ENCODE results near the gene KCNE1. TPM values are rescaled to one million over a fixed set of nuclear protein-coding genes. Genes with fewer than 3 reads are reported as not detected.
"Not testable (repeated sequence)": the region's sequence is repeated elsewhere in the genome, so short reads cannot be mapped to it uniquely, and the experiment has no call there.

The KCNE1 gene
- total RNA-seq, 1 experiment from 2014 or later: 0.21 TPM

- DNase-seq (ENCODE audit: low spot score): not testable (repeated sequence)
These were observed 94.4 kb downstream of the KCNE1 start for GRCh38 chr21:34417448-34418077.

GRCh38 chr21:34407294-34407693 is 104.7 kb downstream of the KCNE1 start:
- DNase-seq (ENCODE audit: low spot score): not testable (repeated sequence)

- DNase-seq (ENCODE audit: low spot score): not testable (repeated sequence)
These were observed 105.3 kb downstream of the KCNE1 start for GRCh38 chr21:34406676-34407075.

- not testable (repeated sequence) for DNase-seq (ENCODE audit: low spot score)
These were observed 105.9 kb downstream of the KCNE1 start for GRCh38 chr21:34406102-34406501.

DNA sequence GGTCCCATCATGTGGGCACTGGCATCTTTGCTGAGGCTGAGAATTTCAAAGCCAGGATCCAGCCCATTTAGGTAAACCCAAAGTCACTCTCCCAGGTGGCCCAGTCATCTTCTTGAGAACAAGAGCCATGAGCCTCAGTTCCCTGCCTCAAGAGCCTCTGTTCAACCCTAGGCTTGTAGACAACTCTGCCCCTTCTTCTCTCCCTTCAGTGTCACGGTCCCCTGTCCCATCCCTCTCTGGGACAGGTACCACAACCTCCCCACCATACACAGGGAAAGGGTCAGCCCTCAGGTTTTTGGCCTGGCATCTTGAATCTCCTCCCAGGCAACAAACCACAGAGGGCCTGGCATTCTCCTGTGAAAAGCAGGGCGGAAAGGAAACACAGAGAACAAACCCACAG is 106.3 kb downstream of the KCNE1 start:
- not testable (repeated sequence) for DNase-seq (ENCODE audit: low spot score)

- DNase-seq (ENCODE audit: low spot score): not testable (repeated sequence)
These were observed 107.3 kb downstream of the KCNE1 start for GRCh38 chr21:34404742-34405141.

DNA sequence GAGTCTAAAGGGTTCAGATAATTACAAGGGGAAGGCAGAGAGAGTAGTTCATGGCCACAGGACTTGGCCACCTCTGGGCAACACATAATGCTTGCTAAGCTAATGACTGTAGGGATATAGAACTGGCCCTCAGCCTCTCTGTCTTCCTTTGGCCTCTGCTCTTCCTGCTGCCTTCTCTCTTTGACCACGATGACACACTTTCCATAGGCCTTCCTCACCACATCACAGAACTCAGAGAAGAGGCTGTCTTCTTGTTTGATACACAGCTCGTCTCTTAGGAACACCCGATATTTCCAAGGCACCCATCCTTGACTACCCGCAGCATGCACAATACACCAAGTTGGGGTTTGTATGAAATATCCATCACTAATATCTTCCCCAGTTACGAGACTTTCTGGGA is 111.5 kb downstream of the KCNE1 start:
- DNase-seq (ENCODE audit: low spot score): not testable (repeated sequence)

Other genes with a start within 250 kb of the KCNE1 start
- gene KCNE2, start 148.2 kb downstream of the KCNE1 start, total RNA-seq (2014; rRNA removed; shearing (Covaris generic)): not detected in 2 replicates
- gene SMIM11, start 136.7 kb downstream of the KCNE1 start, total RNA-seq (2014; rRNA removed; shearing (Covaris generic)): 3.4 and 26.4 TPM in 2 replicates
- gene SMIM34, start 88.3 kb downstream of the KCNE1 start, total RNA-seq (2014; rRNA removed; shearing (Covaris generic)): not detected in 2 replicates
- 56.2 and 61.5 TPM in 2 replicates for gene RCAN1, start 102.9 kb upstream of the KCNE1 start, total RNA-seq (2014; rRNA removed; shearing (Covaris generic))
- gene CLIC6, start 156.8 kb upstream of the KCNE1 start, total RNA-seq (2014; rRNA removed; shearing (Covaris generic)): not detected in 2 replicates